PC-9 (cell line): ENCODE measurements around the gene FGF1.

Experiments used
- CTCF ChIP-seq: fragments of 200-600 bp; sonication (generic); conservative IDR thresholded peaks from 2 replicates; pipeline ENCODE4 v1.6.1; 2017; ENCODE audit warnings: mixed run types, antibody characterized with exemption, mild to moderate bottlenecking, moderate library complexity
- EZH2 ChIP-seq: fragments of 200-600 bp; sonication (generic); IDR thresholded peaks from 2 replicates; pipeline ENCODE4 v1.8.0; 2017; ENCODE audit warnings: antibody characterized with exemption, low read depth

GRCh38 chr5:142605611-142606010 is 80.3 kb downstream of the FGF1 start:
- no peak for TF ChIP-seq CTCF
- TF ChIP-seq EZH2: no peak
